Gastrocnemius medialis (tissue), 4 donors: ENCODE data around the gene TRIM45. TPM values are rescaled to one million over a fixed set of nuclear protein-coding genes. Genes with fewer than 3 reads are reported as not detected.
A peak's percentile ranks its signal among the peaks of the same experiment; 100 is the strongest.

Experiments
- ATAC-seq, 2 donors: fragments of 150-250 bp; one replicate each; pipeline ENCODE4 v1.9.1; 2016
- DNase-seq, 2 donors: peaks; one replicate each; pipeline ENCODE4 v3.0.0-alpha.2; 2019
- H3K27ac ChIP-seq, 4 donors: fragments of 200-600 bp; sonication (generic); 1 replicate in 1 of 4; 2 replicates in 3 of 4; pipeline ENCODE4 v1.5.1; 2016 to 2018; ENCODE audit warnings: mild to moderate bottlenecking in 2 of 4, moderate library complexity in 1 of 4
- H3K27me3 ChIP-seq, 3 donors: fragments of 200-600 bp; sonication (generic) in 2 of 3; 1 replicate in 1 of 3; 2 replicates in 2 of 3; pipeline versions ENCODE4 v1.5.1 to v1.6.0; 2016 to 2019; ENCODE audit warnings: mild to moderate bottlenecking in 1 of 3, moderate library complexity in 1 of 3
- H3K36me3 ChIP-seq, 2 donors: fragments of 200-600 bp; sonication (generic) in 1 of 2; one replicate each; pipeline ENCODE4 v1.5.1; 2017 to 2018
- H3K4me1 ChIP-seq, 2 donors: fragments of 200-600 bp; sonication (generic) in 1 of 2; one replicate each; pipeline ENCODE4 v1.5.1; 2016 to 2017; ENCODE audit warnings: mild to moderate bottlenecking in 2 of 2
- H3K4me3 ChIP-seq, 4 donors: fragments of 200-600 bp; sonication (generic) in 3 of 4; 1 replicate in 1 of 4; 2 replicates in 3 of 4; pipeline ENCODE4 v1.5.1; 2016 to 2019; ENCODE audit warnings: mild to moderate bottlenecking in 2 of 4
- H3K9me3 ChIP-seq, 3 donors: fragments of 200-600 bp; sonication (generic) in 2 of 3; 1 replicate in 1 of 3; 2 replicates in 2 of 3; pipeline ENCODE4 v1.5.1; 2016 to 2019
- POLR2A ChIP-seq, 2 donors: fragments of 450-650 bp; IDR thresholded peaks; one replicate each; pipeline ENCODE4 v1.6.1; 2017; ENCODE audit warnings: antibody characterized with exemption in 2 of 2, mild to moderate bottlenecking in 2 of 2, moderate library complexity in 2 of 2
- in situ Hi-C, 4 donors: fragments of 200-750 bp; cut with MboI; loops; one replicate each; pipeline versions ENCODE4 v1.15.0 to v1.8.0; 2017; ENCODE audit warnings: low sequenced_read_pairs in 4 of 4
- intact Hi-C: fragments of 100-400 bp; cut with DNase I; formaldehyde crosslinking; loops from one replicate; pipeline ENCODE4 v1.15.1; 2023; ENCODE audit warnings: low total_unique reads
- total RNA-seq, 4 donors: library from RNA; depleted of rRNA; stranded (reverse); fragments of >200 nt; gene quantifications; one replicate each; pipeline versions ENCODE4 v1.1.0 to v1.2.3, GENCODE V29; 2016
- TF ChIP-seq, protein P1 (sequence below), 5 experiments: fragments of 450-650 bp in 3 of 5; fragments of 200-600 bp in 2 of 5; sonication (generic) in 2 of 5; IDR thresholded peaks in 4 of 5; conservative IDR thresholded peaks in 1 of 5; 1 replicate in 4 of 5; 2 replicates in 1 of 5; pipeline ENCODE4 v1.5.1; 2016 to 2019; ENCODE audit warnings: antibody characterized with exemption in 5 of 5, mild to moderate bottlenecking in 3 of 5, moderate library complexity in 3 of 5

The TRIM45 gene, protein sequence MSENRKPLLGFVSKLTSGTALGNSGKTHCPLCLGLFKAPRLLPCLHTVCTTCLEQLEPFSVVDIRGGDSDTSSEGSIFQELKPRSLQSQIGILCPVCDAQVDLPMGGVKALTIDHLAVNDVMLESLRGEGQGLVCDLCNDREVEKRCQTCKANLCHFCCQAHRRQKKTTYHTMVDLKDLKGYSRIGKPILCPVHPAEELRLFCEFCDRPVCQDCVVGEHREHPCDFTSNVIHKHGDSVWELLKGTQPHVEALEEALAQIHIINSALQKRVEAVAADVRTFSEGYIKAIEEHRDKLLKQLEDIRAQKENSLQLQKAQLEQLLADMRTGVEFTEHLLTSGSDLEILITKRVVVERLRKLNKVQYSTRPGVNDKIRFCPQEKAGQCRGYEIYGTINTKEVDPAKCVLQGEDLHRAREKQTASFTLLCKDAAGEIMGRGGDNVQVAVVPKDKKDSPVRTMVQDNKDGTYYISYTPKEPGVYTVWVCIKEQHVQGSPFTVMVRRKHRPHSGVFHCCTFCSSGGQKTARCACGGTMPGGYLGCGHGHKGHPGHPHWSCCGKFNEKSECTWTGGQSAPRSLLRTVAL
- 1 to 10 TPM; 2.4 to 9.4 (median 5.2) TPM for total RNA-seq

DNA sequence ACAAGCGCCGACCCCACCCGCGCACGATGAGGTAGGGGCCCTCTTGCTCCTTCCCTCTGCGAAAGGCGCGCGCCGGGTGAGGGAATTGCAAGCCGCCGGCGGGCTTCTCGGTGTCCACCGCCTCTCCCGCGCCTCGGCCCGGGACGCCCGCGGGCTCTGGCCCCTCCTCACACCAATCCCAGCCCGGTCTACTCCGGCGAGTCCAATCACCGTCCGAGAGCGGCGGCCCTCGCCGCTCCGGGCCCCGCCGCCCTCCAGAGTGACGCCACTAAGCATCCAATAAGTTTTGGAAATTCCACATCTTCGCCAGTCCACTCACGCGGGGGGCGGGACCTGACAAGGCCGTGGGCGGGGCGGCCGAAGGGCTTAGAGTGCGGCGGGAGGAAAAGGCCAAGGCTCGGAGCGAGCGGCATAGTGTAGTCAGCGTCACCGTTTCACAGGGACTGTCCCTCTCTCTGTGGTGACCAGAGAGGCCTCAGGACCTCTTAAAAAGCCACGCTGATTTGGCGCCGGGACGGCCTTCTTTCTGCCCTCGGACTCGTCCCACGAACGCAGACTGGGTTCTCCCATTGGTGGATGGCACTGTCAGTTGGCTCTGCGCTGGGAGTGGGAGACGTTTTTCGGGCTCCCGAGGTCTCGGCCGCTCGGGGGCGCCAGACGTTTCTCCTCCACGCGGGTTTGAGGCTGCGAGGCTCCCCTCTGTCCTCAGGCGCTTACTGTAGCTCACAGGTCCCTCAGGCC is at the start of gene TRIM45:
TRIM45 (minus strand) TSS at position 161 of the 741 bp plus-strand sequence. CDS start 548 bp downstream, outside the sequence.
- TF ChIP-seq POLR2A (IDR thresholded peaks at IDR 0.05): peak; percentile 69 to 79
- TF ChIP-seq, protein P1, sequence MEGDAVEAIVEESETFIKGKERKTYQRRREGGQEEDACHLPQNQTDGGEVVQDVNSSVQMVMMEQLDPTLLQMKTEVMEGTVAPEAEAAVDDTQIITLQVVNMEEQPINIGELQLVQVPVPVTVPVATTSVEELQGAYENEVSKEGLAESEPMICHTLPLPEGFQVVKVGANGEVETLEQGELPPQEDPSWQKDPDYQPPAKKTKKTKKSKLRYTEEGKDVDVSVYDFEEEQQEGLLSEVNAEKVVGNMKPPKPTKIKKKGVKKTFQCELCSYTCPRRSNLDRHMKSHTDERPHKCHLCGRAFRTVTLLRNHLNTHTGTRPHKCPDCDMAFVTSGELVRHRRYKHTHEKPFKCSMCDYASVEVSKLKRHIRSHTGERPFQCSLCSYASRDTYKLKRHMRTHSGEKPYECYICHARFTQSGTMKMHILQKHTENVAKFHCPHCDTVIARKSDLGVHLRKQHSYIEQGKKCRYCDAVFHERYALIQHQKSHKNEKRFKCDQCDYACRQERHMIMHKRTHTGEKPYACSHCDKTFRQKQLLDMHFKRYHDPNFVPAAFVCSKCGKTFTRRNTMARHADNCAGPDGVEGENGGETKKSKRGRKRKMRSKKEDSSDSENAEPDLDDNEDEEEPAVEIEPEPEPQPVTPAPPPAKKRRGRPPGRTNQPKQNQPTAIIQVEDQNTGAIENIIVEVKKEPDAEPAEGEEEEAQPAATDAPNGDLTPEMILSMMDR (IDR thresholded peaks at IDR 0.05 in 4 of 5, conservative IDR thresholded peaks at IDR 0.05 in 1 of 5): peak; percentile 59 to 82 (median 66)
- Histone ChIP-seq H3K9me3 (no peaks in the 10 kb centered on the region), H3K36me3 (no peaks in the 10 kb centered on the region), H3K4me1 (peaks cover 57 to 64% of the 10 kb centered on the region in 2 donors), H3K4me3 (peak within 1 kb of the TSS; percentile 60 to 85 (median 80)), H3K27ac (peak within 1 kb of the TSS; percentile 87 to 97 (median 92)), H3K27me3 (no peaks in the 10 kb centered on the region)
- ATAC-seq (peak; percentile 84 to 90), DNase-seq (peak; percentile 93 to 97)
- intact Hi-C loops (loop anchor here (1.0 to 10.0 kb wide), 5 partner anchors 27 to 747 kb away; partner anchors contain the start of genes ATP1A1 and MAN1A2), in situ Hi-C loops (no loop called here)

DNA sequence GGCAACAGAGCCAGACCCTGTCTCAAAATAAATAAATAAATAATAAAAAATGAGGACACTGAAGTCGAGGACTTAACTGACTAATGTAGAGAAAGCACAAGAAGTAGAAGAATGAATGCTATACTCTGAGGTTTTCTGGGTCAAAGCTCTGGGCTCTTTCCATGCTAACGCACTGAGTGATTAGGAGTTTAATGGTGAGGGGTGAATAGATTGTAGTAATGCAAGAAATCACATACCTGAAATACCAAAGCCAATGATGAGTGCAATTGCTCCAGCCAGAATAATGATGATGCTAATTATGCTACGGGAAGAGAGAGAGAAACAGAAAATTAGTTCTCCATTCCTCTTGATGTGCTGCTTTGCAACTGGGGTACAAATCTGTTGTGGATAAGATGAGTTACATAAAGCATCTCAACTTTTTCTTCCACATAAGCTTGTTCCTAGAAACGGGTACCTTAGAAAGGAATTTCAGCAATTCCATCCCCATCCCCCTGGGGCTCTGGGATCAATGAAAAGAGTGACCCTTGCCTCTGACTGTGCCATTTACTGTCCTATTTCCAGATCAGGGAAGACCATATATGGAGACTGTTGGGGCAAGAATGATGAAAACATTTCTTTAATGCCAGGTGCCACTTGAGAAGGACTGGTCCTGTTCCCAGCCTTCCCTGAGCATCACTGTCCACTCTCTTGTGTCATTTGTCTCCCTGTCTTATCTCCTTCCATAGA is 48.5 kb upstream of the TRIM45 start:
- no peaks in the 10 kb centered on the region for H3K27me3 ChIP-seq
- no peaks in the 10 kb centered on the region for H3K36me3 ChIP-seq
- no peaks in the 10 kb centered on the region for H3K9me3 ChIP-seq
- peak overlapping the region in 1 of 4 donors; percentile 34 for H3K27ac ChIP-seq
- DNase-seq (no peak), ATAC-seq (peak in 1 of 2 donors; percentile 51)
- no peaks in the 10 kb centered on the region for H3K4me1 ChIP-seq
- TF ChIP-seq POLR2A (IDR thresholded peaks at IDR 0.05): no peak
- TF ChIP-seq, protein P1 (IDR thresholded peaks at IDR 0.05 in 4 of 5, conservative IDR thresholded peaks at IDR 0.05 in 1 of 5): no peak
- in situ Hi-C loops: no loop called here
- intact Hi-C loops: no loop called here
- no peak overlapping the region for H3K4me3 ChIP-seq

DNA sequence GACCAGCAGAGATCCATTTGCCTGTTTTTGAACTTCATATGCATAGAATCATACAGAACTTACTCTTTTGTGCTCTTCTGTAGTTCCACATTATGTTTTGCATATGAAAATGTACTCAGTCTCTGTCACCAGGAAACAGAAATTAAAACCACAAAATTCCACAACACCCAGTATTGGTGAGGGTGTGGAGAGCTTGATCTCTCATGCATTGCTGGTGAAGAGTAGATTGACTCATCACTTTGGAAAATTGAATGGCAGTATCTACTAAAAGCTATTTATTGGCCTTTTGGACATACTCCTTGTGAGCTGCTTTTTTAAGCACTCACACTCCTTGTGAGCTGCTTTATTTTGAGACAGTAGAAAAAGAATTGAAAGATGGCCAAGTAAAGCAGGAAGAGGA is 45.9 kb upstream of the TRIM45 start:
- no peak overlapping the region for H3K27ac ChIP-seq
- TF ChIP-seq, protein P1 (IDR thresholded peaks at IDR 0.05 in 4 of 5, conservative IDR thresholded peaks at IDR 0.05 in 1 of 5): no peak
- no peak for TF ChIP-seq POLR2A (IDR thresholded peaks at IDR 0.05)
- H3K9me3 ChIP-seq: no peaks in the 10 kb centered on the region
- no peaks in the 10 kb centered on the region for H3K4me1 ChIP-seq
- no peaks in the 10 kb centered on the region for H3K36me3 ChIP-seq
- ATAC-seq: no peak
- in situ Hi-C loops: no loop called here
- H3K4me3 ChIP-seq: no peak overlapping the region
- DNase-seq: no peak
- intact Hi-C loops: no loop called here
- H3K27me3 ChIP-seq: no peaks in the 10 kb centered on the region

DNA sequence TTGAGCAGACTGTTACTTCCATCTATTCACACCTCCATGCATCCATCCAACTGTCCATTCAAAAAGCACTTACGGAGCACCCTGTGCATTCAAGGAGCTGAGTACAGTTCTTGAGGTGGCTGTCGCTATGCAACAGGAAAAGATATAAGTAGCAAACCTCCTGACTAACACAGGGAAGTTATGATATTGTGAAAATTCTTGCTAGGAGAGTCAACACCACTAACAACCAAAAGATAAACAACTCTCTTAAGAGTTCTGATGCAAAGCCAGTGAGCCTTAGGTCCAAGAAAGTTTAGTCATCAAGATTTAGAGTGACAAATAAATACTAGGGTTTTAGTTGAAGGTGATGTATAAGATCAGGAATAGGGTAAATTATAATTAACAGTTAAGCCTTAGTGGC is 44.5 kb upstream of the TRIM45 start:
- ATAC-seq: no peak
- TF ChIP-seq POLR2A (IDR thresholded peaks at IDR 0.05): no peak
- no peaks in the 10 kb centered on the region for H3K4me1 ChIP-seq
- H3K36me3 ChIP-seq: no peaks in the 10 kb centered on the region
- intact Hi-C loops (no loop called here), in situ Hi-C loops (no loop called here)
- no peak overlapping the region for H3K4me3 ChIP-seq
- DNase-seq: no peak
- H3K27me3 ChIP-seq: no peaks in the 10 kb centered on the region
- no peaks in the 10 kb centered on the region for H3K9me3 ChIP-seq
- H3K27ac ChIP-seq: no peak overlapping the region
